ENCODE results near the gene LETMD1.

Gene LETMD1

GRCh38 chr12:51083126-51083833 is 35.2 kb downstream of the LETMD1 start, which contains the start of gene CSRNP2 (continued):
- TF ChIP-seq, protein P1, sequence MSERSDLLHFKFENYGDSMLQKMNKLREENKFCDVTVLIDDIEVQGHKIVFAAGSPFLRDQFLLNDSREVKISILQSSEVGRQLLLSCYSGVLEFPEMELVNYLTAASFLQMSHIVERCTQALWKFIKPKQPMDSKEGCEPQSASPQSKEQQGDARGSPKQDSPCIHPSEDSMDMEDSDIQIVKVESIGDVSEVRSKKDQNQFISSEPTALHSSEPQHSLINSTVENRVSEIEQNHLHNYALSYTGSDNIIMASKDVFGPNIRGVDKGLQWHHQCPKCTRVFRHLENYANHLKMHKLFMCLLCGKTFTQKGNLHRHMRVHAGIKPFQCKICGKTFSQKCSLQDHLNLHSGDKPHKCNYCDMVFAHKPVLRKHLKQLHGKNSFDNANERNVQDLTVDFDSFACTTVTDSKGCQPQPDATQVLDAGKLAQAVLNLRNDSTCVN (tag by site-specific recombination; optimal IDR thresholded peaks at IDR 0.05) = peak; percentile 67
- TF ChIP-seq ZNF23 (tag by site-specific recombination; IDR thresholded peaks at IDR 0.05; ENCODE audit: borderline replicate concordance) = no peak
- TF ChIP-seq ZBTB21 (tag by site-specific recombination; IDR thresholded peaks at IDR 0.05) = no peak
- TF ChIP-seq ZNF416 (tag by site-specific recombination; IDR thresholded peaks at IDR 0.05) = no peak
- no peak for TF ChIP-seq ZNF221 (tag by site-specific recombination; IDR thresholded peaks at IDR 0.05; ENCODE audit: borderline replicate concordance)
- TF ChIP-seq ZFP3 (tag by site-specific recombination; IDR thresholded peaks at IDR 0.05; ENCODE audit: low read depth) = no peak
- peak; percentile 59 for TF ChIP-seq ZBTB10 (tag by site-specific recombination; IDR thresholded peaks at IDR 0.05)
- no peak for TF ChIP-seq ZNF354C (tag by site-specific recombination; IDR thresholded peaks at IDR 0.05; ENCODE audit: borderline replicate concordance, low read depth)
- TF ChIP-seq ZNF501 (tag by site-specific recombination; IDR thresholded peaks at IDR 0.05) = peak; percentile 73; the same call in 1 of the 2 replicates
- TF ChIP-seq, protein P2, sequence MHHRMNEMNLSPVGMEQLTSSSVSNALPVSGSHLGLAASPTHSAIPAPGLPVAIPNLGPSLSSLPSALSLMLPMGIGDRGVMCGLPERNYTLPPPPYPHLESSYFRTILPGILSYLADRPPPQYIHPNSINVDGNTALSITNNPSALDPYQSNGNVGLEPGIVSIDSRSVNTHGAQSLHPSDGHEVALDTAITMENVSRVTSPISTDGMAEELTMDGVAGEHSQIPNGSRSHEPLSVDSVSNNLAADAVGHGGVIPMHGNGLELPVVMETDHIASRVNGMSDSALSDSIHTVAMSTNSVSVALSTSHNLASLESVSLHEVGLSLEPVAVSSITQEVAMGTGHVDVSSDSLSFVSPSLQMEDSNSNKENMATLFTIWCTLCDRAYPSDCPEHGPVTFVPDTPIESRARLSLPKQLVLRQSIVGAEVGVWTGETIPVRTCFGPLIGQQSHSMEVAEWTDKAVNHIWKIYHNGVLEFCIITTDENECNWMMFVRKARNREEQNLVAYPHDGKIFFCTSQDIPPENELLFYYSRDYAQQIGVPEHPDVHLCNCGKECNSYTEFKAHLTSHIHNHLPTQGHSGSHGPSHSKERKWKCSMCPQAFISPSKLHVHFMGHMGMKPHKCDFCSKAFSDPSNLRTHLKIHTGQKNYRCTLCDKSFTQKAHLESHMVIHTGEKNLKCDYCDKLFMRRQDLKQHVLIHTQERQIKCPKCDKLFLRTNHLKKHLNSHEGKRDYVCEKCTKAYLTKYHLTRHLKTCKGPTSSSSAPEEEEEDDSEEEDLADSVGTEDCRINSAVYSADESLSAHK (tag by site-specific recombination; IDR thresholded peaks at IDR 0.05) = no peak
- TF ChIP-seq KLF1 (tag by site-specific recombination; IDR thresholded peaks at IDR 0.05) = no peak; the same call in none of the 2 replicates
- TF ChIP-seq ZNF133 (tag by site-specific recombination; IDR thresholded peaks at IDR 0.05) = no peak
- peak; percentile 74; the same call in 1 of the 2 replicates for TF ChIP-seq ZNF777 (tag by site-specific recombination; IDR thresholded peaks at IDR 0.05; ENCODE audit: borderline replicate concordance)
- no peak for TF ChIP-seq HOXA7 (CRISPR knock-in tag; IDR thresholded peaks at IDR 0.05; ENCODE audit: borderline replicate concordance)
- TF ChIP-seq ZNF626 (tag by site-specific recombination; IDR thresholded peaks at IDR 0.05) = no peak
- no peak for TF ChIP-seq GLI2 (tag by site-specific recombination; IDR thresholded peaks at IDR 0.05; ENCODE audit: borderline replicate concordance, low read depth)
- TF ChIP-seq, protein P3, sequence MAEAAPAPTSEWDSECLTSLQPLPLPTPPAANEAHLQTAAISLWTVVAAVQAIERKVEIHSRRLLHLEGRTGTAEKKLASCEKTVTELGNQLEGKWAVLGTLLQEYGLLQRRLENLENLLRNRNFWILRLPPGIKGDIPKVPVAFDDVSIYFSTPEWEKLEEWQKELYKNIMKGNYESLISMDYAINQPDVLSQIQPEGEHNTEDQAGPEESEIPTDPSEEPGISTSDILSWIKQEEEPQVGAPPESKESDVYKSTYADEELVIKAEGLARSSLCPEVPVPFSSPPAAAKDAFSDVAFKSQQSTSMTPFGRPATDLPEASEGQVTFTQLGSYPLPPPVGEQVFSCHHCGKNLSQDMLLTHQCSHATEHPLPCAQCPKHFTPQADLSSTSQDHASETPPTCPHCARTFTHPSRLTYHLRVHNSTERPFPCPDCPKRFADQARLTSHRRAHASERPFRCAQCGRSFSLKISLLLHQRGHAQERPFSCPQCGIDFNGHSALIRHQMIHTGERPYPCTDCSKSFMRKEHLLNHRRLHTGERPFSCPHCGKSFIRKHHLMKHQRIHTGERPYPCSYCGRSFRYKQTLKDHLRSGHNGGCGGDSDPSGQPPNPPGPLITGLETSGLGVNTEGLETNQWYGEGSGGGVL (tag by site-specific recombination; IDR thresholded peaks at IDR 0.05) = peak; percentile 65; the same call in 1 of the 2 replicates
- TF ChIP-seq, protein P4, sequence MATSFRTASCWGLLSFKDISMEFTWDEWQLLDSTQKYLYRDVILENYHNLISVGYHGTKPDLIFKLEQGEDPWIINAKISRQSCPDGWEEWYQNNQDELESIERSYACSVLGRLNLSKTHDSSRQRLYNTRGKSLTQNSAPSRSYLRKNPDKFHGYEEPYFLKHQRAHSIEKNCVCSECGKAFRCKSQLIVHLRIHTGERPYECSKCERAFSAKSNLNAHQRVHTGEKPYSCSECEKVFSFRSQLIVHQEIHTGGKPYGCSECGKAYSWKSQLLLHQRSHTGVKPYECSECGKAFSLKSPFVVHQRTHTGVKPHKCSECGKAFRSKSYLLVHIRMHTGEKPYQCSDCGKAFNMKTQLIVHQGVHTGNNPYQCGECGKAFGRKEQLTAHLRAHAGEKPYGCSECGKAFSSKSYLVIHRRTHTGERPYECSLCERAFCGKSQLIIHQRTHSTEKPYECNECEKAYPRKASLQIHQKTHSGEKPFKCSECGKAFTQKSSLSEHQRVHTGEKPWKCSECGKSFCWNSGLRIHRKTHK (tag by site-specific recombination; IDR thresholded peaks at IDR 0.05) = no peak
- peak; percentile 70; the same call in 1 of the 2 replicates for TF ChIP-seq BCL11B (tag by site-specific recombination; IDR thresholded peaks at IDR 0.05; ENCODE audit: low read depth)
- TF ChIP-seq ZNF530 (tag by site-specific recombination; IDR thresholded peaks at IDR 0.05; ENCODE audit: low read depth) = no peak
- no peak for TF ChIP-seq ZNF433 (tag by site-specific recombination; IDR thresholded peaks at IDR 0.05; ENCODE audit: low read depth)
- no peak for TF ChIP-seq ZNF677 (tag by site-specific recombination; IDR thresholded peaks at IDR 0.05)
- TF ChIP-seq ZNF2 (tag by site-specific recombination; IDR thresholded peaks at IDR 0.05) = no peak; the same call in none of the 2 replicates
- TF ChIP-seq, protein P5, sequence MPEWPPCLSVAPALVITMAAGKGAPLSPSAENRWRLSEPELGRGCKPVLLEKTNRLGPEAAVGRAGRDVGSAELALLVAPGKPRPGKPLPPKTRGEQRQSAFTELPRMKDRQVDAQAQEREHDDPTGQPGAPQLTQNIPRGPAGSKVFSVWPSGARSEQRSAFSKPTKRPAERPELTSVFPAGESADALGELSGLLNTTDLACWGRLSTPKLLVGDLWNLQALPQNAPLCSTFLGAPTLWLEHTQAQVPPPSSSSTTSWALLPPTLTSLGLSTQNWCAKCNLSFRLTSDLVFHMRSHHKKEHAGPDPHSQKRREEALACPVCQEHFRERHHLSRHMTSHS (tag by site-specific recombination; IDR thresholded peaks at IDR 0.05) = no peak
- TF ChIP-seq ZXDB (tag by site-specific recombination; IDR thresholded peaks at IDR 0.05) = peak; percentile 18; the same call in 1 of the 2 replicates
- peak; percentile 87; the same call in 1 of the 2 replicates for TF ChIP-seq ZEB2 (tag by site-specific recombination; IDR thresholded peaks at IDR 0.05)
- TF ChIP-seq, protein P6, sequence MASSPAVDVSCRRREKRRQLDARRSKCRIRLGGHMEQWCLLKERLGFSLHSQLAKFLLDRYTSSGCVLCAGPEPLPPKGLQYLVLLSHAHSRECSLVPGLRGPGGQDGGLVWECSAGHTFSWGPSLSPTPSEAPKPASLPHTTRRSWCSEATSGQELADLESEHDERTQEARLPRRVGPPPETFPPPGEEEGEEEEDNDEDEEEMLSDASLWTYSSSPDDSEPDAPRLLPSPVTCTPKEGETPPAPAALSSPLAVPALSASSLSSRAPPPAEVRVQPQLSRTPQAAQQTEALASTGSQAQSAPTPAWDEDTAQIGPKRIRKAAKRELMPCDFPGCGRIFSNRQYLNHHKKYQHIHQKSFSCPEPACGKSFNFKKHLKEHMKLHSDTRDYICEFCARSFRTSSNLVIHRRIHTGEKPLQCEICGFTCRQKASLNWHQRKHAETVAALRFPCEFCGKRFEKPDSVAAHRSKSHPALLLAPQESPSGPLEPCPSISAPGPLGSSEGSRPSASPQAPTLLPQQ (tag by site-specific recombination; IDR thresholded peaks at IDR 0.05) = peak; percentile 47

All from HEK293 (cell line).